A549 (cell line): ENCODE measurements around the gene GPX4.

ENCODE experiments used
- CEBPB ChIP-seq, 2 experiments: fragments of >200 bp in 1 of 2; sonication (Bioruptor Twin) in 1 of 2; formaldehyde crosslinking in 1 of 2; IDR thresholded peaks; 2 replicates each; pipeline ENCODE4 v1.6.1; 2012 to 2016
- ESRRA ChIP-seq: fragments of 150-350 bp; IDR thresholded peaks from 2 replicates; pipeline ENCODE4 v1.6.1; 2014; ENCODE audit warnings: mild to moderate bottlenecking, low read length, borderline replicate concordance
- JUNB ChIP-seq: fragments of >200 bp; sonication (Bioruptor Twin); formaldehyde crosslinking; IDR thresholded peaks from 2 replicates; pipeline ENCODE4 v1.6.1; 2016
- KDM5A ChIP-seq: fragments of 200-600 bp; sonication (generic); IDR thresholded peaks from 2 replicates; pipeline ENCODE4 v1.6.1; 2016; ENCODE audit warnings: antibody characterized with exemption, mild to moderate bottlenecking
- MAFK ChIP-seq: fragments of 450-650 bp; IDR thresholded peaks from 2 replicates; pipeline ENCODE4 v1.6.1; 2014; ENCODE audit not compliant: partially characterized antibody
- MYC ChIP-seq: IDR thresholded peaks from 2 replicates; pipeline ENCODE4 v1.6.1; 2012; ENCODE audit warnings: mild to moderate bottlenecking, inconsistent platforms, low read length, improper control_type of control experiment, borderline replicate concordance
- POLR2A ChIP-seq: IDR thresholded peaks from 2 replicates; pipeline ENCODE4 v1.6.1; 2012; ENCODE audit warnings: mild to moderate bottlenecking, low read length
- RAD21 ChIP-seq, 2 experiments: fragments of >200 bp in 1 of 2; sonication (Bioruptor Twin) in 1 of 2; formaldehyde crosslinking in 1 of 2; IDR thresholded peaks in 1 of 2; conservative IDR thresholded peaks in 1 of 2; 2 replicates in 1 of 2; 3 replicates in 1 of 2; pipeline ENCODE4 v1.6.1; 2012 to 2018; ENCODE audit warnings: inconsistent platforms in 1 of 2
- SMC3 ChIP-seq: fragments of >200 bp; sonication (Bioruptor Twin); formaldehyde crosslinking; IDR thresholded peaks from 3 replicates; pipeline ENCODE4 v1.6.1; 2018; ENCODE audit warnings: inconsistent platforms
- TF ChIP-seq, protein P1 (sequence below): fragments of >200 bp; sonication (Bioruptor Twin); formaldehyde crosslinking; IDR thresholded peaks from 3 replicates; pipeline ENCODE4 v1.5.1; 2016
- TF ChIP-seq, protein P2 (sequence below): fragments of 450-650 bp; IDR thresholded peaks from 2 replicates; pipeline ENCODE4 v1.6.1; 2014; ENCODE audit warnings: antibody characterized with exemption

DNA sequence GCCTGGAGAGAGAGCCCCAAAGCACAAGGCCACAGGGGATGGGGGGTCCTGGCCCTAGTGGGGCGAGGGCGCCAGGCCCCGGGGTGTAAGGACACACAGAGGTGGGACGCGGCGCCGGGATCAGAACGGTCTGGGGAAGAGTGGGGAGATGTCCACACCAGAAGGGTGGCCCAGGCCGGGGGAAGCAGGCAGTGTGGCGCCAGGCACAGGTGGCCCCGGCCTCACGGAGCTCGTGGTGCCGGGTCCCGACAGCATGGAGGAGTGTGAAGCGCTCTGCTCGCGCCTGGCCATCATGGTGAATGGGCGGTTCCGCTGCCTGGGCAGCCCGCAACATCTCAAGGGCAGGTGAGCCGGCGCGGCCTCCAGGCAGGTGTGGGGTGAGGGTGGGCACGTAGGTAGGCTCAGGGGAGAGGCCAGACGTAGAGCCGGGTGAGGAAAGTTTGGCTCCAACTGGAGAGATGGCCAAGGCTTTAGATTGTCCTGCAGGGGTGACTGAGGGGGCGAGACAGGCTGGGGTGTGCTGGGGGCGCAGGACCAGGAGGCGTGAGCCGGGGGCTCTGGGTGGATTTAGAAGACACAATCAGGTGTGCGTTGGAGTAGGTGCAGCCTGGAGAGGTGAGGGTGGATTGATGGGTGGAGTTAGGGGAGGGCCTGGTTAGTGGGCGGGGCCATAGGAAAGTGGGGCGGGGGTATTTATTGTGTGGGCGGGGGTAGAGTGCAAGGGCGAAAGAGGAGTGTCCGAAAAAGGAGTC lies 39.7 kb upstream of the GPX4 start:
- TF ChIP-seq POLR2A (no peak), MAFK (no peak), RAD21 (conservative IDR thresholded peaks at IDR 0.05 in 1 of 2, IDR thresholded peaks at IDR 0.05 in 1 of 2) (no peak), MYC (no peak), CEBPB (IDR thresholded peaks at IDR 0.05) (no peak), SMC3 (no peak), KDM5A (no peak), ESRRA (no peak), JUNB (no peak)
- TF ChIP-seq, protein P1, sequence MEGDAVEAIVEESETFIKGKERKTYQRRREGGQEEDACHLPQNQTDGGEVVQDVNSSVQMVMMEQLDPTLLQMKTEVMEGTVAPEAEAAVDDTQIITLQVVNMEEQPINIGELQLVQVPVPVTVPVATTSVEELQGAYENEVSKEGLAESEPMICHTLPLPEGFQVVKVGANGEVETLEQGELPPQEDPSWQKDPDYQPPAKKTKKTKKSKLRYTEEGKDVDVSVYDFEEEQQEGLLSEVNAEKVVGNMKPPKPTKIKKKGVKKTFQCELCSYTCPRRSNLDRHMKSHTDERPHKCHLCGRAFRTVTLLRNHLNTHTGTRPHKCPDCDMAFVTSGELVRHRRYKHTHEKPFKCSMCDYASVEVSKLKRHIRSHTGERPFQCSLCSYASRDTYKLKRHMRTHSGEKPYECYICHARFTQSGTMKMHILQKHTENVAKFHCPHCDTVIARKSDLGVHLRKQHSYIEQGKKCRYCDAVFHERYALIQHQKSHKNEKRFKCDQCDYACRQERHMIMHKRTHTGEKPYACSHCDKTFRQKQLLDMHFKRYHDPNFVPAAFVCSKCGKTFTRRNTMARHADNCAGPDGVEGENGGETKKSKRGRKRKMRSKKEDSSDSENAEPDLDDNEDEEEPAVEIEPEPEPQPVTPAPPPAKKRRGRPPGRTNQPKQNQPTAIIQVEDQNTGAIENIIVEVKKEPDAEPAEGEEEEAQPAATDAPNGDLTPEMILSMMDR = no peak
- TF ChIP-seq, protein P2, sequence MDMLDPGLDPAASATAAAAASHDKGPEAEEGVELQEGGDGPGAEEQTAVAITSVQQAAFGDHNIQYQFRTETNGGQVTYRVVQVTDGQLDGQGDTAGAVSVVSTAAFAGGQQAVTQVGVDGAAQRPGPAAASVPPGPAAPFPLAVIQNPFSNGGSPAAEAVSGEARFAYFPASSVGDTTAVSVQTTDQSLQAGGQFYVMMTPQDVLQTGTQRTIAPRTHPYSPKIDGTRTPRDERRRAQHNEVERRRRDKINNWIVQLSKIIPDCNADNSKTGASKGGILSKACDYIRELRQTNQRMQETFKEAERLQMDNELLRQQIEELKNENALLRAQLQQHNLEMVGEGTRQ = no peak
